Ovary (tissue), 9 donors: Measurements from ENCODE around the gene TCERG1L. TPM values are rescaled to one million over a fixed set of nuclear protein-coding genes. Genes with fewer than 3 reads are reported as not detected.

Experiments used
- DNase-seq, 5 donors: peaks; one replicate each; pipeline ENCODE4 v3.0.0-alpha.2; 2019 to 2020
- H3K27ac ChIP-seq, 2 donors: fragments of 200-600 bp; one replicate each; pipeline versions ENCODE4 v1.5.1 to v1.8.0; 2019 to 2022
- H3K27me3 ChIP-seq: fragments of 200-600 bp; one replicate; pipeline ENCODE4 v1.8.0; 2022
- H3K36me3 ChIP-seq: fragments of 200-600 bp; sonication (generic); one replicate; pipeline ENCODE4 v1.5.1; 2019
- H3K4me1 ChIP-seq: one replicate; pipeline ENCODE4 v1.8.1; 2013; ENCODE audit warnings: mild to moderate bottlenecking, moderate library complexity; ENCODE audit not compliant: insufficient read depth
- H3K4me3 ChIP-seq: fragments of 200-600 bp; sonication (generic); one replicate; pipeline ENCODE4 v1.5.1; 2017
- H3K9me3 ChIP-seq, 2 donors: fragments of 200-600 bp in 1 of 2; sonication (generic) in 1 of 2; one replicate each; pipeline versions ENCODE4 v1.5.1 to v1.8.1; 2013 to 2019; ENCODE audit warnings: mild to moderate bottlenecking in 1 of 2, moderate library complexity in 1 of 2
- CTCF ChIP-seq, 3 donors: fragments of 450-650 bp in 2 of 3; fragments of 200-600 bp in 1 of 3; IDR thresholded peaks; one replicate each; pipeline versions ENCODE4 v1.5.1 to v1.8.0; 2016 to 2022; ENCODE audit warnings: antibody characterized with exemption in 3 of 3, mild to moderate bottlenecking in 1 of 3
- EP300 ChIP-seq: sonication (generic); formaldehyde crosslinking; IDR thresholded peaks from one replicate; pipeline ENCODE4 v1.6.1; 2017; ENCODE audit warnings: antibody characterized with exemption
- POLR2A ChIP-seq: fragments of 450-650 bp; IDR thresholded peaks from one replicate; pipeline ENCODE4 v1.6.1; 2017; ENCODE audit warnings: antibody characterized with exemption, mild to moderate bottlenecking, moderate library complexity
- WGBS, 3 donors: extraction: QIAGEN DNeasy Blood & Tissue Kit in 1 of 3; methylation state at CpG; one replicate each; pipeline versions ENCODE4 v1.1.5 to v1.1.7; 2013 to 2017; 5-methylcytosine and 5-hydroxymethylcytosine counted together
- intact Hi-C, 4 donors: fragments of 100-400 bp; cut with DNase I; formaldehyde crosslinking; loops; one replicate each; pipeline versions ENCODE4 v1.11.0 to v1.15.1; 2022 to 2023
- polyA plus RNA-seq, 2 donors: library from polyadenylated mRNA; stranded (reverse); fragments of 200-250 nt in 1 of 2; fragments of 350-450 nt in 1 of 2; fragmentation: Illumina TruSeq in 1 of 2; extraction: RNeasy Lipid Tissue Mini Kit (QIAGEN cat#74804) in 1 of 2; gene quantifications; one replicate each; pipeline ENCODE4 v1.2.3, GENCODE V29; 2013 to 2014
- total RNA-seq, 7 donors: library from RNA; depleted of rRNA in 2 of 7; stranded (reverse); fragments of >200 nt in 2 of 7; fragmentation: NEBNext Ultra II Directional in 3 of 7; extraction: Animal tissue kit (Norgen Biotek cat#: 25700) in 3 of 7; gene quantifications; one replicate each; pipeline versions ENCODE4 v1.1.0 to v1.2.4, GENCODE V29; 2016 to 2023
- donor health status: DM: no; HTN: no; CAD: no; lungs with moderate emphysema.
- donor health status: DM: no; HTN: no; CAD: no.
- donor health status: Bipolar disorder and iron deficiency.
- donor health status: DM: yes; HTN: yes; CAD: no.
- donor health status: DM: no; HTN: no; CAD: no.
- donor health status: DM: yes; HTN: yes; CAD: no.

The TCERG1L gene
- total and polyA plus RNA-seq, 9 donors: 1.1 to 8.0 (median 1.8) TPM

DNA sequence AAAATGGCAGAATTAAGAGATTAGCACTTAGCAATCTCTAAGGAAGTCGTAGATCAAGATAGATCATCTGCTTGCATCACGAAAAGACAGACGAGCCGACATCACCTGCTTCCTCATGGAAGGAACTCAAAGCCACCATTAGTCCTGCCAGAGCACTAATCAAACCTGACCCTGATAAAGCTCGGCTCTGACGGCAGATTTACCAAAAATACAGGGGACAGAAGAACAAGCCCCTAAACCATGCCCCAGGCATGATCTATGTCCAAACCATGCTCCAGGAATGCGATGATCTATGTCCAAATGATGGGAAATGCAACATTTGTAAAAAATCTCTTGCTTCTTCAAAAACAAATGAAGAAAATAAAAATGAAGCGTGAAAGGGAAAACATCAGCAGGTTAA is 182.8 kb downstream of the TCERG1L start:
- intact Hi-C loops: loop anchor here in 1 of 4 donors (1.0 kb wide), 1 partner anchor 17 kb away; no protein-coding TSS in a partner anchor
- Histone ChIP-seq H3K4me3 (no peak overlapping the region), H3K9me3 (no peaks in the 10 kb centered on the region), H3K36me3 (no peaks in the 10 kb centered on the region), H3K4me1 (peaks cover 18% of the 10 kb centered on the region), H3K27me3 (no peaks in the 10 kb centered on the region), H3K27ac (no peak overlapping the region)
- no peak for DNase-seq
- TF ChIP-seq EP300 (no peak), CTCF (IDR thresholded peaks at IDR 0.05) (no peak), POLR2A (no peak)
- 92 to 95% (median 92%) methylated on average over 8 of the region's 8 CpGs for WGBS, 3 donors

GRCh38 chr10:131127610-131128009 is 183.9 kb downstream of the TCERG1L start:
- Histone ChIP-seq H3K27ac (no peak overlapping the region), H3K9me3 (no peaks in the 10 kb centered on the region), H3K4me1 (peaks cover 15% of the 10 kb centered on the region), H3K36me3 (no peaks in the 10 kb centered on the region), H3K27me3 (no peaks in the 10 kb centered on the region), H3K4me3 (no peak overlapping the region)
- WGBS, 3 donors: 78 to 90% (median 88%) methylated on average over 8 of the region's 8 CpGs
- DNase-seq: no peak
- intact Hi-C loops: no loop called here
- TF ChIP-seq EP300 (no peak), POLR2A (no peak), CTCF (IDR thresholded peaks at IDR 0.05) (no peak)

GRCh38 chr10:131127138-131127589 is 184.4 kb downstream of the TCERG1L start:
- peaks cover 10% of the 10 kb centered on the region for H3K4me1 ChIP-seq
- no peak overlapping the region for H3K4me3 ChIP-seq
- DNase-seq: no peak
- TF ChIP-seq EP300: no peak
- TF ChIP-seq CTCF (IDR thresholded peaks at IDR 0.05): no peak
- no peak for TF ChIP-seq POLR2A
- H3K9me3 ChIP-seq: no peaks in the 10 kb centered on the region
- whole genome bisulfite sequencing, 3 donors: 41 to 73% (median 50%) methylated on average over 9 of the region's 9 CpGs
- H3K27ac ChIP-seq: no peak overlapping the region
- intact Hi-C loops: no loop called here
- H3K36me3 ChIP-seq: no peaks in the 10 kb centered on the region
- H3K27me3 ChIP-seq: no peaks in the 10 kb centered on the region

- Histone ChIP-seq H3K27me3 (no peaks in the 10 kb centered on the region), H3K27ac (no peak overlapping the region), H3K4me3 (no peak overlapping the region), H3K9me3 (no peaks in the 10 kb centered on the region), H3K36me3 (no peaks in the 10 kb centered on the region), H3K4me1 (peaks cover 4% of the 10 kb centered on the region)
- intact Hi-C loops: no loop called here
- 65 to 75% (median 66%) methylated on average over 14 of the region's 14 CpGs for WGBS, 3 donors
- TF ChIP-seq POLR2A (no peak), CTCF (IDR thresholded peaks at IDR 0.05) (no peak), EP300 (no peak)
- no peak for DNase-seq
Measured at GRCh38 chr10:131126321-131127137, 185.0 kb downstream of the TCERG1L start.
